Measurements from ENCODE around the gene IGFBP7.

The IGFBP7 gene

GRCh38 chr4:57127361-57127760 lies 17.2 kb upstream of the IGFBP7 start:
- DNase-seq = no peak

- no peak for DNase-seq
Observed at GRCh38 chr4:57125996-57126395, 15.8 kb upstream of the IGFBP7 start.

- no peak for DNase-seq
Observed at GRCh38 chr4:57124145-57124544, 14.0 kb upstream of the IGFBP7 start.

GRCh38 chr4:57122959-57123358 lies 12.8 kb upstream of the IGFBP7 start:
- DNase-seq = no peak

GRCh38 chr4:57119054-57119651 lies 9.0 kb upstream of the IGFBP7 start:
- DNase-seq = no peak

GRCh38 chr4:57117491-57117890 lies 7.3 kb upstream of the IGFBP7 start:
- DNase-seq = no peak

GRCh38 chr4:57116245-57116644 lies 6.1 kb upstream of the IGFBP7 start:
- DNase-seq = no peak

GRCh38 chr4:57114973-57115372 lies 4.8 kb upstream of the IGFBP7 start:
- no peak for DNase-seq

- DNase-seq = no peak
Observed at GRCh38 chr4:57113870-57114269, 3.7 kb upstream of the IGFBP7 start.

GRCh38 chr4:57110640-57111511 lies 691 bp upstream of the IGFBP7 start:
- peak; percentile 18 for DNase-seq

- DNase-seq = no peak
Observed at GRCh38 chr4:57109411-57109846, 756 bp downstream of the IGFBP7 start.

GRCh38 chr4:57106181-57106580 lies 4.0 kb downstream of the IGFBP7 start:
- no peak for DNase-seq

- DNase-seq = no peak
Observed at GRCh38 chr4:57104706-57105560, 5.3 kb downstream of the IGFBP7 start.

GRCh38 chr4:57103051-57103450 lies 7.1 kb downstream of the IGFBP7 start:
- DNase-seq = no peak

GRCh38 chr4:57102050-57102624 lies 8.0 kb downstream of the IGFBP7 start:
- no peak for DNase-seq

GRCh38 chr4:57100979-57101651 lies 9.1 kb downstream of the IGFBP7 start:
- DNase-seq = no peak

- no peak for DNase-seq
Observed at GRCh38 chr4:57099363-57099762, 10.8 kb downstream of the IGFBP7 start.

GRCh38 chr4:57098941-57099340 lies 11.2 kb downstream of the IGFBP7 start:
- no peak for DNase-seq

GRCh38 chr4:57098415-57098814 lies 11.8 kb downstream of the IGFBP7 start:
- no peak for DNase-seq

GRCh38 chr4:57097711-57098110 lies 12.5 kb downstream of the IGFBP7 start:
- no peak for DNase-seq

- no peak for DNase-seq
Observed at GRCh38 chr4:57095956-57096355, 14.2 kb downstream of the IGFBP7 start.

GRCh38 chr4:57095245-57095644 lies 14.9 kb downstream of the IGFBP7 start:
- DNase-seq = no peak

GRCh38 chr4:57094832-57095223 lies 15.4 kb downstream of the IGFBP7 start:
- no peak for DNase-seq

Measured in NCI-H146 (cell line).